ENCODE data around the gene UNC5B. TPM values are rescaled to one million over a fixed set of nuclear protein-coding genes. Genes with fewer than 3 reads are reported as not detected.

Gene UNC5B
- total RNA-seq, 1 experiment from 2014 or later = 0.07 TPM

DNA sequence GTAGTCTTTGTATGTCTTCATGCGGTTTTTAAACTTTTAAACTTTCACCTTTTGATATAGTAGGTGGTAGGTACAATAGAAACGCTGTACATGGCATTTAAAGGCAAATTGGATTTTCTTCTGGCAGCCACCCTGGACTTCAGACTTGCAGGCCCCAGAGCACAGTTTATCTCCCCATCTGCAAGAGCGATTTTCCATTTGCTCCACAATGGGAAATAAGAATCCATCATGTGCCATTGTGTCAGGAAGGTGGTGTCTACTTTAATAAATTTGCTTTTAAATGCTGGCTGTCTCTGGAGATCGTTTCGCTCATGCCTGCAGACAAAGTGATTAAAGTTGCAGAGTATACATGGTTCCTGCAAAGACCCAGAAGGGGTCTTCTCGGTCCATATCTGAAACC, 38.9 kb downstream of the UNC5B start:
- TF ChIP-seq CTCF (IDR thresholded peaks at IDR 0.05; ENCODE audit: unreplicated experiment) = no peak
- H3K9me3 Mint-ChIP-seq (ENCODE audit: low read depth, unreplicated experiment) = no peaks in the 10 kb centered on the region
- no peak for DNase-seq
- no peak overlapping the region for H3K4me3 Mint-ChIP-seq (ENCODE audit: low read depth, unreplicated experiment)
- H3K36me3 Mint-ChIP-seq (ENCODE audit: insufficient read depth, unreplicated experiment) = no peaks in the 10 kb centered on the region
- CTCF ChIA-PET = no interaction called here
- H3K27me3 Mint-ChIP-seq (ENCODE audit: unreplicated experiment) = peaks cover 3% of the 10 kb centered on the region
- peaks cover 21% of the 10 kb centered on the region for H3K4me1 Mint-ChIP-seq (ENCODE audit: low read depth, unreplicated experiment)
- intact Hi-C loops (cut with micrococcal nuclease; ENCODE audit: unreplicated experiment) = no loop called here
- no peak overlapping the region for H3K27ac Mint-ChIP-seq (ENCODE audit: unreplicated experiment)
- BruUV-seq (replicated peaks) = no TSS peak

DNA sequence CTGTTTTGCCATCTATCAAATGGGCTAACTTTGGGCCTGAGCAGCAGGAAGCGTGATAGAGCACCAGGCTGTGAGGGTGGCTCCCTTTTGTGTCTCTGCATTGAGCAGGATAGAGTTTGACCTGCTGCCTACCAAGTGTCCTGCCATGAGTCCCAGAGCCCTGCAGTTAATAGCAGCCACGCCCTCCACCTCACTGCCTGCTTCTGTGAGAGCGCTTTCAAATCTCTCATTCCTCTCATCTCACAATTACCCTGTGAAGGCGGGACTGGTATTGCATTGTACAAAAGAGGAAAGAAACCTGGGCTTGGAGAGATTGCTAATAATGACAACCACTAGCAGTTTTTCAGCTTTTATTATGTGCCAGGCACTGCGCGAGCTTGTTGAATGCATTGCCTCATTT, 39.9 kb downstream of the UNC5B start:
- CTCF ChIA-PET = no interaction called here
- DNase-seq = no peak
- no peak for TF ChIP-seq CTCF (IDR thresholded peaks at IDR 0.05; ENCODE audit: unreplicated experiment)
- Mint-ChIP-seq H3K4me3 (ENCODE audit: low read depth, unreplicated experiment) (no peak overlapping the region), H3K9me3 (ENCODE audit: low read depth, unreplicated experiment) (no peaks in the 10 kb centered on the region), H3K36me3 (ENCODE audit: insufficient read depth, unreplicated experiment) (no peaks in the 10 kb centered on the region), H3K27me3 (ENCODE audit: unreplicated experiment) (peaks cover 12% of the 10 kb centered on the region), H3K4me1 (ENCODE audit: low read depth, unreplicated experiment) (peaks cover 14% of the 10 kb centered on the region), H3K27ac (ENCODE audit: unreplicated experiment) (no peak overlapping the region)
- no TSS peak for BruUV-seq (replicated peaks)
- intact Hi-C loops (cut with micrococcal nuclease; ENCODE audit: unreplicated experiment) = no loop called here

DNA sequence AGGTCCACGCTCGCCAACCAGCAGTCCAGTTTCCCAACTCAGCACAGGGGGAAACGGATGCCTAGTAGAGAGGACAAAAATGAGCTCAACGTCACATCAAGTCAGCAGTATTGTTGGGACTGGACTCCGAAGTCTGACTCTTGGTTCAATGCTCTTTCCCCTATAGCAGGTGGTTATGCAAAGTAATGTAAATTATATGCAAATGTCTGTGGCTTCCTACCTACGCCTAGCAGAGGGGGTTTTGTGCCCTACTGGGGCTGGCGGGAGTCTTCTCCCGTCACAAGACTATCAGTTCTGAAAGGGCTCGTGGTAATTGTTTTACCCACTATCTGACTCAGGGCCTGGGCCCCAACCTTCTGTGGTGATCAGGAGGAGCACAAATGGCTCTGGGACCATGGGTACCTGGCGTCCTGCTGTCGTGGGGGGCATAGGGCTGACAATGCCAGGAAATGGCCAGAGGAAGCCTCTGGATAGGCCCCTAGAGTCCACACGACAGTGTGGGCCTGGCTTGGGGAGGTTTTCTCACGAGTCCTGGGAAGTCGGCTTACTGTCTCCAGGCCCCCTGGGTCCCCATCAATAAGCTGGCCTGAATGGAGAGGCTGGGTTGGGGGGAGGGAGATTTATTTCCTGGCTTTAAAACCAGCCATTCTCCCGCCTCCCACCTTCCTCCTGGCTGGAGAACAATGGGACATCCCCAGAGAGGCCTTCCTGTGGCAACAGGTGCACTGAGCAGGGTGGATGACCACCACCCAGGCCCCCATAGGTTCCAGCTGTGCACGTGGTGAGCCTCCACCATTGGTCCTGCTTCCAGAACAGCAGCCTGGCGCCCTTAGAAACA, 41.8 kb downstream of the UNC5B start:
- H3K27ac Mint-ChIP-seq (ENCODE audit: unreplicated experiment) = no peak overlapping the region
- no peaks in the 10 kb centered on the region for H3K9me3 Mint-ChIP-seq (ENCODE audit: low read depth, unreplicated experiment)
- BruUV-seq (replicated peaks) = no TSS peak
- DNase-seq = no peak
- no peak overlapping the region for H3K4me3 Mint-ChIP-seq (ENCODE audit: low read depth, unreplicated experiment)
- peaks cover 12% of the 10 kb centered on the region for H3K4me1 Mint-ChIP-seq (ENCODE audit: low read depth, unreplicated experiment)
- CTCF ChIA-PET = interaction anchor here (0.6 kb wide), 1 partner anchor 27 kb away, joined by 4 read pairs; no protein-coding TSS in a partner anchor
- H3K27me3 Mint-ChIP-seq (ENCODE audit: unreplicated experiment) = peaks cover 32% of the 10 kb centered on the region
- TF ChIP-seq CTCF (IDR thresholded peaks at IDR 0.05; ENCODE audit: unreplicated experiment) = no peak
- intact Hi-C loops (cut with micrococcal nuclease; ENCODE audit: unreplicated experiment) = no loop called here
- no peaks in the 10 kb centered on the region for H3K36me3 Mint-ChIP-seq (ENCODE audit: insufficient read depth, unreplicated experiment)

- H3K27ac Mint-ChIP-seq (ENCODE audit: unreplicated experiment) = no peak overlapping the region
- H3K4me1 Mint-ChIP-seq (ENCODE audit: low read depth, unreplicated experiment) = peaks cover 12% of the 10 kb centered on the region
- no peaks in the 10 kb centered on the region for H3K9me3 Mint-ChIP-seq (ENCODE audit: low read depth, unreplicated experiment)
- CTCF ChIA-PET = interaction anchor here (0.6 to 1.6 kb wide), 3 partner anchors 8 to 28 kb away, joined by 4 to 5 read pairs (median 4); no protein-coding TSS in a partner anchor
- DNase-seq = no peak
- peaks cover 40% of the 10 kb centered on the region for H3K27me3 Mint-ChIP-seq (ENCODE audit: unreplicated experiment)
- H3K4me3 Mint-ChIP-seq (ENCODE audit: low read depth, unreplicated experiment) = no peak overlapping the region
- TF ChIP-seq CTCF (IDR thresholded peaks at IDR 0.05; ENCODE audit: unreplicated experiment) = no peak
- H3K36me3 Mint-ChIP-seq (ENCODE audit: insufficient read depth, unreplicated experiment) = no peaks in the 10 kb centered on the region
- intact Hi-C loops (cut with micrococcal nuclease; ENCODE audit: unreplicated experiment) = no loop called here
- BruUV-seq (replicated peaks) = no TSS peak
These were observed 42.6 kb downstream of the UNC5B start for GRCh38 chr10:71254834-71255549.
